Measurements from ENCODE around the gene FALEC.

FALEC gene

GRCh38 chr1:150582371-150582770 is 66.8 kb downstream of the FALEC start:
- peaks cover 6% of the 10 kb centered on the region for H3K4me1 ChIP-seq (ENCODE audit: control insufficient read depth, insufficient read depth, low read length, unreplicated experiment)
- H3K79me2 ChIP-seq (ENCODE audit: control insufficient read depth, insufficient read depth, low read length, unreplicated experiment): peaks cover 34% of the 10 kb centered on the region
- H3K36me3 ChIP-seq (ENCODE audit: insufficient read depth, low read length): peaks cover 19% of the 10 kb centered on the region
- no peak overlapping the region for H2AFZ ChIP-seq (ENCODE audit: low read length, unreplicated experiment)
- 0 out of 2 replicates have a peak overlapping the region, but pooled peaks have one; percentile 28 for H3K27ac ChIP-seq (ENCODE audit: low read depth, low read length)
- no peak overlapping the region for H3K4me3 ChIP-seq (ENCODE audit: low read depth, low read length)
- H3K27me3 ChIP-seq (ENCODE audit: insufficient read depth, low read length): no peaks in the 10 kb centered on the region

All from ACC112 (cell line).